RWPE1 (cell line): ENCODE measurements around the gene CRLF1.

Experiments used
- CTCF ChIA-PET: fragments of 350-600 bp; sonication (Branson Sonifier 250); formaldehyde crosslinking; extraction: SDS; loops from one replicate; lab custom pipeline; 2021; lab: Yijun Ruan, JAX
- POLR2A ChIA-PET: fragments of 400-600 bp; formaldehyde crosslinking; extraction: SDS; loops from one replicate; lab custom pipeline; 2020; ENCODE audit warnings: antibody characterized with exemption; ENCODE audit not compliant: low non-redundant PET; lab: Yijun Ruan, JAX
- DNase-seq: peaks from one replicate; pipeline ENCODE4 v3.0.0; 2012; ENCODE audit warnings: low spot score
- H3K27ac ChIP-seq: fragments of 450-650 bp; 2 replicates; pipeline ENCODE4 v1.5.1; 2017
- TF ChIP-seq, protein P1 (sequence below): fragments of 450-650 bp; conservative IDR thresholded peaks from 2 replicates; pipeline ENCODE4 v1.5.1; 2017; ENCODE audit warnings: low read depth, mild to moderate bottlenecking

CRLF1 gene

DNA sequence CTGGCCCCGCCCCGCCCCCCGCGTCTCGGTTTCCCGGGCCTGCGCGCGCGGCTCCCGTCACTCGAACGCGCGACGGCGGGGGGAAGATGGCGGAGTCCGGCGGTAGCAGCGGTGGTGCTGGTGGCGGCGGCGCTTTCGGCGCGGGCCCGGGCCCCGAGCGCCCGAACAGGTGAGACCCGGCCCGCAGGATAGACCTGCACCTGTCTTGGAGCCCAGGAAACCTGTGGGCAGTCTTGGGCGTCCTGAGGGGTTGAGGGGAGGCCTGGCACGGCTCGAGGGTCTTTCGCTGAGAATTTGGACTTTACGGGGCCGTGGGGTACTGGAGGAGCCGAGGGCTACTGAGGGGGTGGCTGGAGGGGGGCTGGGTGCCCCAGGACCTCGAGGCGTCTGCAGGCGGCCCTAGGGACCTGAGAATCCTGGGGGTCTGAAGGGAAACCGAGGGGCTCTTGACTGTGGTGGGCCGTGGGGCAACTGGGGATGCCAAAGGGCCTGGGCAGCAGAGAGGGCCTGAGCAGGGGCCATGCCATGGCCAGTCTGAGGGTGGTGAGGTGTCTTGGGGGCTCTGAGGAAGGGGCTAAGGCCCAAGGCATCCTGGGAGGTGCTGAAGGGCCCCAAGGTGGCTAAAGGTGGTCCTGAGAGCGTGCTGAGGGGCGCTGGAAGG is 30.5 kb upstream of the CRLF1 start, which contains the start of gene KLHL26:
Gene KLHL26 (plus strand): TSS at position 60 of the 661 bp plus-strand sequence. CDS start 27 bp downstream, at position 87.
- POLR2A ChIA-PET: no interaction called here
- peak within 1 kb of the TSS; percentile 84 for H3K27ac ChIP-seq
- DNase-seq: no peak
- TF ChIP-seq, protein P1, sequence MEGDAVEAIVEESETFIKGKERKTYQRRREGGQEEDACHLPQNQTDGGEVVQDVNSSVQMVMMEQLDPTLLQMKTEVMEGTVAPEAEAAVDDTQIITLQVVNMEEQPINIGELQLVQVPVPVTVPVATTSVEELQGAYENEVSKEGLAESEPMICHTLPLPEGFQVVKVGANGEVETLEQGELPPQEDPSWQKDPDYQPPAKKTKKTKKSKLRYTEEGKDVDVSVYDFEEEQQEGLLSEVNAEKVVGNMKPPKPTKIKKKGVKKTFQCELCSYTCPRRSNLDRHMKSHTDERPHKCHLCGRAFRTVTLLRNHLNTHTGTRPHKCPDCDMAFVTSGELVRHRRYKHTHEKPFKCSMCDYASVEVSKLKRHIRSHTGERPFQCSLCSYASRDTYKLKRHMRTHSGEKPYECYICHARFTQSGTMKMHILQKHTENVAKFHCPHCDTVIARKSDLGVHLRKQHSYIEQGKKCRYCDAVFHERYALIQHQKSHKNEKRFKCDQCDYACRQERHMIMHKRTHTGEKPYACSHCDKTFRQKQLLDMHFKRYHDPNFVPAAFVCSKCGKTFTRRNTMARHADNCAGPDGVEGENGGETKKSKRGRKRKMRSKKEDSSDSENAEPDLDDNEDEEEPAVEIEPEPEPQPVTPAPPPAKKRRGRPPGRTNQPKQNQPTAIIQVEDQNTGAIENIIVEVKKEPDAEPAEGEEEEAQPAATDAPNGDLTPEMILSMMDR: no peak
- CTCF ChIA-PET: no interaction called here

GRCh38 chr19:18636183-18636968 is 29.8 kb upstream of the CRLF1 start:
- TF ChIP-seq, protein P1: no peak
- peak; percentile 99 for DNase-seq
- ChIA-PET POLR2A (no interaction called here), CTCF (interaction anchor here (0.6 kb wide), 1 partner anchor 186 kb away, joined by 3 read pairs; no protein-coding TSS in a partner anchor)
- peak overlapping the region; percentile 84 for H3K27ac ChIP-seq

- CTCF ChIA-PET: interaction anchor here (0.6 kb wide), 1 partner anchor 186 kb away, joined by 3 read pairs; no protein-coding TSS in a partner anchor
These were observed 29.2 kb upstream of the CRLF1 start for GRCh38 chr19:18635831-18636182.

GRCh38 chr19:18634612-18635297 is 28.2 kb upstream of the CRLF1 start:
- TF ChIP-seq, protein P1: no peak
- POLR2A ChIA-PET: interaction anchor here (0.6 kb wide), 1 partner anchor 103 kb away, joined by 4 read pairs; no protein-coding TSS in a partner anchor
- DNase-seq: no peak
- H3K27ac ChIP-seq: peak overlapping the region; percentile 84
- CTCF ChIA-PET: interaction anchor here (0.6 to 0.8 kb wide), 3 partner anchors 9 to 209 kb away, joined by 3 read pairs; no protein-coding TSS in a partner anchor

More at GRCh38 chr19:18635831-18636182, 29.2 kb upstream of the CRLF1 start:
- no peak for DNase-seq
- POLR2A ChIA-PET: no interaction called here
- TF ChIP-seq, protein P1: no peak
- H3K27ac ChIP-seq: peak overlapping the region; percentile 84

GRCh38 chr19:18633321-18633720 is 26.7 kb upstream of the CRLF1 start:
- POLR2A ChIA-PET: no interaction called here
- CTCF ChIA-PET: no interaction called here
- DNase-seq: no peak
- no peak overlapping the region; the same call in 1 of the 2 replicates for H3K27ac ChIP-seq
- TF ChIP-seq, protein P1: no peak
